Midbrain (tissue), 1 donor: ENCODE data around the gene TRIM62.

Source experiments
- DNase-seq: peaks from one replicate; lab custom pipeline; 2025; lab: John Stamatoyannopoulos, UW

The TRIM62 gene

GRCh38 chr1:33098371-33098770 lies 83.5 kb downstream of the TRIM62 start:
- DNase-seq = no peak

GRCh38 chr1:33097762-33098161 lies 84.1 kb downstream of the TRIM62 start:
- DNase-seq = no peak

GRCh38 chr1:33097137-33097611 lies 84.7 kb downstream of the TRIM62 start:
- DNase-seq = no peak

- DNase-seq = no peak
These were observed 85.4 kb downstream of the TRIM62 start for GRCh38 chr1:33096363-33097005.
